ENCODE results near the gene ALK.
"Not testable (repeated sequence)": the region's sequence is repeated elsewhere in the genome, so short reads cannot be mapped to it uniquely, and the experiment has no call there.

Gene ALK

GRCh38 chr2:29263886-29264285 is 657.5 kb downstream of the ALK start:
- DNase-seq, result no peak

- DNase-seq, result no peak
Measured at GRCh38 chr2:29262681-29263260, 658.6 kb downstream of the ALK start.

- no peak for DNase-seq
Measured at GRCh38 chr2:29261003-29261402, 660.4 kb downstream of the ALK start.

GRCh38 chr2:29260142-29260772 is 661.1 kb downstream of the ALK start:
- no peak for DNase-seq

GRCh38 chr2:29259221-29259620 is 662.2 kb downstream of the ALK start:
- DNase-seq, result no peak

GRCh38 chr2:29255004-29255403 is 666.4 kb downstream of the ALK start:
- no peak for DNase-seq

GRCh38 chr2:29253495-29254275 is 667.7 kb downstream of the ALK start:
- DNase-seq, result not testable (repeated sequence)

- DNase-seq, result no peak
Measured at GRCh38 chr2:29253026-29253425, 668.4 kb downstream of the ALK start.

GRCh38 chr2:29251406-29251805 is 670.0 kb downstream of the ALK start:
- DNase-seq, result no peak

GRCh38 chr2:29250977-29251376 is 670.4 kb downstream of the ALK start:
- no peak for DNase-seq

GRCh38 chr2:29249666-29250253 is 671.6 kb downstream of the ALK start:
- no peak for DNase-seq

GRCh38 chr2:29247336-29247914 is 674.0 kb downstream of the ALK start:
- DNase-seq, result no peak

GRCh38 chr2:29246383-29247300 is 674.7 kb downstream of the ALK start:
- no peak for DNase-seq

GRCh38 chr2:29245742-29246382 is 675.5 kb downstream of the ALK start:
- DNase-seq, result no peak

- not testable (repeated sequence) for DNase-seq
Measured at GRCh38 chr2:29245035-29245741, 676.2 kb downstream of the ALK start.

GRCh38 chr2:29242621-29243375 is 678.6 kb downstream of the ALK start:
- DNase-seq, result no peak

- DNase-seq, result no peak
Measured at GRCh38 chr2:29241955-29242565, 679.3 kb downstream of the ALK start.

GRCh38 chr2:29241341-29241740 is 680.0 kb downstream of the ALK start:
- no peak for DNase-seq

- DNase-seq, result no peak
Measured at GRCh38 chr2:29240601-29241000, 680.8 kb downstream of the ALK start.

Measured in activated CD4-positive, CD25-positive, alpha-beta regulatory T cell treated with anti-CD3 and anti-CD28 coated beads, Interleukin-2, amount 50 U/mL, for 72 hours (primary cell).